GDM1 (cell line): Measurements from ENCODE around the gene OSBPL2.

ENCODE experiments used
- DNase-seq: peaks from one replicate; lab custom pipeline; 2025; lab: John Stamatoyannopoulos, UW

Gene OSBPL2

DNA sequence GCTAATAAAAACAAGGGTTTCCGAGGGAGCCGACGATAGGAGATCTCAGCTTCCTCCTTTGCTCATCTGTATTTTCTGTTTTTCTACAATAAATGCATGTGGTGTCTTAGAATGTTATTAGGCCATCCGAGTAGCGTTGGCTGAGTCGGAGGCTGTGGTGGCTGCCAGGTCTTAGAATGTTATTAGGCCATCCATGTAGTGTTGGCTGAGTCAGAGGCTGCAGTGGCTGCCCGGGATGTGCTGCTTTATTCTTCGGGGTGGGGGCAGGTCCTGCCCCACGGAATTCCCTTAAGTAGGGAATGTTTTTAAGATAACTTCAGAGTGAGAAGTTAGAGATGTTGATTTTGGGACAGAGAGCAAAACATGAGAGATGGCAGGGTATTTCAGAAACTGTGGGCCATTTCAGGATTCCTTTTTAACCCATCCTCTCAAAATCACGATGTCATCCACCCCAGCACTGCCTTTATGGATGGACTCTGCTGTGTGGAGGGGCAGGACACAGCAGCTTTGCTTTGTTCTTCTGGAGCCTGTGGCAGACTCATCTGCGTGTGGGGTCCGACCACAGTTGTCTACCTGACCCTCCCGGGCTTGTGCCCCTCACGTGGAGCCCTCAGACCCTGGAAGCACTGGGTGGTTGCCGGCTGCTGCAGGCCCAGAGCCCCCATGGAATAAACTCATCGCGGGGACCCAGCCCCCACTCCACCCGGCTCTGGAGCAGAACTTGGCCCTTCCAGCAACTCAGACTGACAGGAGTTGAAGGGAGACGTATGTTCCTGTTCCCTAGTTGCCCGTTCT, 20.4 kb downstream of the OSBPL2 start:
- no peak for DNase-seq

DNA sequence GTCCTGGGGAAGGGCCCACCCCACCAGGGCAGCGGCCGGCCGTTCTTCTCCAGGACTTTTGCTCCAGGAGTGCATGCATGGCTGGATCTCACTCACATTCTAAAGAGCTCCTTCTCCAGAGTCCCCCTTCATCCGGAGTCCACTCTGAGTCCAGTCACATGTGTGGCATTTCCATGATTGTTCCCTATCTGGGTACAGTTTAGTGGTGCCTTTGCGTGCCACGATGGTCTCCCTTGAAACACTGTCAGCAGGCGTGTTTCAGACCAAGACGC, 20.9 kb downstream of the OSBPL2 start:
- no peak for DNase-seq

DNA sequence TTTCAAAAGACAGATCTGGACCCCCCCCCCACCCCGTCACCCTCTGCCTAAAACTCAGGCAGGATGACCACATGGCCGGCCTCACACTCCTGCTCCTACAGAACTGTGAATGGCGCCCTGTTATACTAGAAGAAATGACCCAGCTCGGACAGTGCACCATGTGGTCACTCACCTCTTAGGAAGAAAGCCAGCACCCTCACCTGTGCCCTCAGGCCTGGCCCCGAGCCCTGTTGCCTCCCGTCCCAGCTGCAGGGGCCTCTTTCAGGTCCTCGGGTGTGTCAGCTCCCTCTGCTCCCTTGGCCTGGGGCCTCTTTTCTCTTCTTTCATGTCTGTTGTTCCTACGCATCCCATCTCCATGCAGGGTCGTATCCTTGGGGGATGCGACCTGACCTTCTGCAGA, 23.7 kb downstream of the OSBPL2 start:
- DNase-seq, result no peak

DNA sequence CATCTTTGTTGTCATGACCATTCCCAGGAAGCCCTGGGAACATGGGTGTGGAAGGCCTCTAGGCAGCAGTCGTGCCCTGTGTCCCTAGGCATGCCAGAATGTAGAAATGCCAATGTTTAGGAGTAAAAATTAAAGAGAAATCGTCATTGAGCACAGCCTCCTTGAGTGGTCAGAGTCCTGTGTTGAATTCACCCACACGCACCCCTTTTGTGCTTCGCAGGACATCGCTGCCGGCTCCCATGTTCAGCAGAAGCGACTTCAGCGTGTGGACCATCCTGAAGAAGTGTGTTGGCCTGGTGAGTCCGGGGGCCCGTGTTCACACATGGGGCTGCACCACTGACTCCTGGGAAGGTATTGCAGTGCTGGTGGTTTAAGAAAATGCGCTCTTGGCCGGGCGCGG, 25.1 kb downstream of the OSBPL2 start:
- DNase-seq, result no peak

DNA sequence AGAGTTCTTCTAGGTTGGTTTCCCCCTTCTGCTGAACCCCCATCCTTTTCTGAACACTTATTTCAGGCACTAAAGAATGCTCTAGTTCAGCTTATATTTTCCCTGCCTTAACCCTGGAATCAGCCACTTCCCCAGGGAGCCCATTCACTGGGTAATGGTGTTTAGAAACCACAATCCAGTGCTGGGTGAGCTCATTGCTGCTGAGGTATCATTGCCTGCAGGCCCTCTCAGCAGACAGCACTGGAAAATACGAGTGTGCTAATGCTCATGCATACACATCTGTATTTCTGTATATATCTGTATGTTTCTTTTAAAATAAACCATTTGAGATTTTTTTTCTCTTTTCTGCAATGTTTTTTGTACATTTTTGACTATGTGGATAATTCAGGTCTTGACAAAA, 27.0 kb downstream of the OSBPL2 start:
- no peak for DNase-seq

DNA sequence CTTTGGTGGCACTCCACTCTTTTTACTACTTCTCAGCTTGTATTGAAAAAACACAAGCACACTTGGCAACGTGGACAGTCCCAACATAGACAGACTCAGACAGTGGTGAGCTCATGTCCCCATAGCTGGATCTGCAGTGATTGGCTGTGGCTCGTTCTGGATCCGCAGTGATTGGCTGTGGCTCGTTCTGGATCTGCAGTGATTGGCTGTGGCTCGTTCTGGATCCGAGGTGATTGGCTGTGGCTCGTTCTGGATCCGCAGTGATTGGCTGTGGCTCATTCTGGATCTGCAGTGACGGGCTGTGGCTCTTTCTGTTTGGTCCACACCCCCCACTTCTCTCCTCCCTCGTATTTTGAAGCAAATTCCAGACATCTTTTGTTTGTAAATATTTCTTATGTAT, 28.0 kb downstream of the OSBPL2 start:
- no peak for DNase-seq

DNA sequence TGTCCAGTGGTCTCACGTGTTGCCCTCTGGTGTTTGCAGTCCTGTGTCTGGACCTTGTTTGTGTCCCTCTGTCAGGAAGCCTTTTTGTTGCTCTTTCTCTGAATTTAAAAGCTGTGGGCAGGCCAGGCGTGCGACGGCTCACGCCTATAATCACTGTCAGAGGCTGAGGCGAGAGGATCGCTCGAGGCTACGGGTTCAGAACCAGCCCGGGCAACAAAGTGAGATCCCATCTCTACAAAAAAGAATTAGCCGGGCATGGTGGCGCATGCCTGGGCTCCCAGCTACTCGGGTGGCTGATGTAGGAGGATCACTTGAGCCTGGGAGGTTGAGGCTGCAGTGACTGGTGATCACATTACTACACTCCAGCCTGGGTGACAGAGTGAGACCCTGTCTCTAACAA, 28.5 kb downstream of the OSBPL2 start:
- no peak for DNase-seq

DNA sequence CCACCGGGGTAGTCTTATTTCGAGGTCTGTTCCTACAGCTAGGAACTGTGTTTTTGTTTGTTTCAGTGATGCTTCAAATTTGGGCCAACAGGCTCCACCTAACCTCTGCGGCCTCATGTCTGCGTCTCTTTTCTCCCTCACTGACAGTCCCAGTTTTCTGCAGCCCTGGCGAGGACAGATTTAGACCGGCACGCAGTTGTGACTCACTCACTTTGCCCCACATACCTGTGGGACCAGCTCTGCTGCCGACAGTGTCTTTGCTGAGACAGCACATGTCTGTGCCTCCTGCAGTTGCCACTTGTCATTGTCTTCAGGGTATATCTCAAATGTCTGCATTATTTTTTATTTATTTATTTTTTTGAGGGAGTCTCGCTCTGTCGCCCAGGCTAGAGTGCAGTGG, 29.2 kb downstream of the OSBPL2 start:
- no peak for DNase-seq

DNA sequence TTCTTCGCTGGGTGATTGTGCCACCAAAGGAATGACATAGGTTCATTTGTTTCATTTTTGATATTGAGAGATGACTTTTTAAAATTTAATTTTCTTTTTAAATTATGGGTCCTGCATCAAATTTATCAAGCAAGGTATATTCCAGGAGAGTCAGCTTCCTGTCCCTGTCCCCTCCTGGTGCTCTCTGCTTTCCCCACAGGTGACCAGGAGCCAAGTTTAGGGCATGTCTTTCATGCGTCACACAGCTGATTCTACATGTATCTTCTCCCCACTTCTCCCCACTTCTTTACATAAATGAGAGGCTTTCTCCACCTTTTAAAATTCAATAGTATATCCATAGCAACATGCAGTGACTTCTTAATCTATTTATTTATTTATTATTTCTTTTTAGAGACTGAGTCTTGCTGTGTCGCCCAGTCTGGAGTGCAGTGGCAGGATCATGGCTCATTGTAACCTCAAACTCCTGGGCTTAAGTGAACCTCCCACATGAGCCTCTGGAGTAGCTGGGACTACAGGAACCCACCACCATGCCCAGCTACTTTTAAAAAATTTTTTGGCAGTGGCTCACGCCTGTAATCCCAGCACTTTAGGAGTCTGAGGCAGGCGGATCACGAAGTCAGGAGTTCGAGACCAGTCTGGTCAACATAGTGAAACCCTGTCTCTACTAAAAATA, 30.0 kb downstream of the OSBPL2 start:
- no peak for DNase-seq

DNA sequence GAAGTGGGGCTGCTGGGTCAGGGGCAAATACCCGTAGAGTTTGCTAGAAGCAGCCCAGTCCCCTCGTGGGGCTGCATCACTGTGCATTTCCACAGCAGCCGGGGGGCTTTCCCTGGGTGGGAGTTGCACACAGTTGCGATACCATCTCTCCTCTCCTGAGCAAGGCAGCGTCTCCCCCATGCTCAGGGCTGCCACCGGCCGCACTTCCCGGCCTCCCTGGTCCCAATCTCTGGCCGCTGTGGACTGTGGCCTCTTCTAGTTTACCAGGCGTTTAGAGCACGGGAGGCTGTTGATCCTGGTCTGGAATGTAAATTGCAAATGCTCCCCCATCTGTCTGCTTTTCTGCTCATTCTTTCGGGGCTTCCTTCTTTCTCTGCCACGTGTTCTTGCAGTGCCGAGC, 31.1 kb downstream of the OSBPL2 start:
- no peak for DNase-seq

DNA sequence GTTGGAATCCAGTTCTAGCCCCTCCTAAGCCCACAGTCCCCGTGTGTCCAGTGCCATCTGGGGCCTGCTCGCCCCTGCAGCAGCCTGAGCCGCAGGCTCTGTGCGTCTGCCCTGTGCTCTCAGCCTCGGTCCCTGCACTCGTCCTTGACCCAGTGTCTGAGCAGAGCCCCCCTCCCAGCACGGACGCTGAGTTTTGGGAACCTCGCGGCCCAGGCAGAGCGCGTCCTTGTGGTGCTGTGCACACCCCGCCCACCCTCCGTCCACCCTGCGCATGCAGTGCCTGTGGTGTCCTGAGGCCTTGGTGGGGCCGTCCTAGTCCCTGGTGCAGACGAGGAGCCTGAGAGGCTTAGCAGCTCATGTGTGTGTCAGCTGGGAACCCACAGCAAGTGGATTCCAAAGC, 31.6 kb downstream of the OSBPL2 start:
- no peak for DNase-seq

DNA sequence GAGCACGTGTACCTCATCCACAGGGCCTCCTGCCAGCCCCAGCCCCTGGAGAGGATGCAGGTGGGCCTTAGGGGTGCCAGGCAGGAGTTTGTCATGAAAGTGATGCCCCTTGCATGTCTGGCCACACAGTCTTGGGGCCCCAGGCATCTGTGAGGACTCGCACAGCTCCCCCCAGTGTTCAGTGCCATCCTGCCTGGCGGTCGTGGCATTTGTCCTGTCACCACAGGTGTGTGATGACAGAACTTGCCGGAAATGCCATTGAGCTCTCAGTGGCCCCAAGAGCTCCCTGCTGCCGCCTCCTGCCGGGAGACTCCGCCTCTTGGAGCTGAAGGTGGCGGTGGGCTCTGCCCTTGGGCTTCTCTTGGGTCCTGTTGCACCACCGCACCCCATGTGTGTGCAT, 33.9 kb downstream of the OSBPL2 start:
- no peak for DNase-seq

DNA sequence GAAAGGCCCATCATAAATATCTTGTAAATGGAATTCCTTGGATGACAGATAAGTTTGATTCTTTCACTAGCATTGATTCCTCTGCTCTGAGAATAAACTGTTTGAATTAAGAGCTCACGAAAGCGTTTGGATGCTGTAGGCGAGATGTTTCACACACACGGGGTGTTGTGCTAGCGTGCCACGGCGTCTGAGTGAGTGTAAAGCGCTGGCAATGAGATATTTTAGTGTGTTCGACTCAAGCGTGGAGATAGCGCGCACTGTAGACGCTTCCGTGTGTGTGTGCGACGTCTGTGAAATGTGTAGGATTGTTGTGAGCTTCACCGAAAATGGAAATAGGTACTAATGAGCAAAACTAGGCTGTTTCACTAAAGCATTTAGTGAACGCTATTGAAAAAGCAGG, 35.1 kb downstream of the OSBPL2 start:
- no peak for DNase-seq

DNA sequence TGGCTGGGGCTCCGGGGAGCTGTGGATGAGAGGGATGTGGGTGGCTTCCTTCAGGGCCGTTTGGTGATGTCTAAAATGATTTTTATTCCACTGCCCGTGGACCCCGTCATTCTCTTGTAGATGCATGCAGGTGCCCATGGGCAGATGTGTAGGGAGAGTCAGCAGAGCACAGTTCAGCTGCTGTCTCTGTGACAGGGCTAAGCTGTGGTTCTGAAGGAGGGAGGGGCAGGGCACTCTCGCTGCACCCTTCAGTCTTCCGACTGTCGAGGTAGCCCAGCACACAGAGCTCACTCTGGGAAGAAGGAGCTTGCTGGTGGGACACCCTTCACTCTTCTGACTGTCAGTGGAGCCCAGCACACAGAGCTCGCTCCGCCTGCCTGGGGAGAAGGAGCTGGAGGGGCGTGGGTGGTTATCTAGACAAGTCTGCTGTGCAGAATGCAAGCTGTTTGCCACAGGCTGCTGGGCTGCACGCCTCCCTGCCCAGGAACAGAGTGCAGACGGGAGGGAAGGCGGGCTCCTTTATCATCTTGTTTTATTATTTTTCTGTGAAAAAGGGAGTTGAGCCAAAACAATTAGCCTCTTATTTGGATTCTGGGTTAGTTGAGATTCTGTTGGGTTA, 36.1 kb downstream of the OSBPL2 start:
- DNase-seq, result no peak

DNA sequence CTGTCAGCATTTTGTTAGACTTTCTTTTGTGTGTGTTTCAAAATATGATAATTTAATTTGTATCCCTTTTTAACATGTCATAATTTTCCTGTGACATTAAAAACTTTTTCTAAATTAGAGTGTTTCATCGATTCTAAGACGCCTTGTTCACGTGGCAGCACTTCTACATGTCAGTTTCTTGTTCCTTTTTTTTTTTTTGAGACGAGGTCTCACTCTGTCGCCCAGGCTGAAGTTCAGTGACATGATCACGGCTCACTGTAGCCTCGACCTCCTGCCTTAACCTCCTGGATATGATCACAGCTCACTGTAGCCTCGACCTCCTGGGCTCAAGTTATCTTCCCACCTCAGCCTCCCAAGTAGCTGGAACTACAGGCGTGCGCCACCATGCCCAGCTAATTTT, 36.9 kb downstream of the OSBPL2 start:
- DNase-seq, result no peak

DNA sequence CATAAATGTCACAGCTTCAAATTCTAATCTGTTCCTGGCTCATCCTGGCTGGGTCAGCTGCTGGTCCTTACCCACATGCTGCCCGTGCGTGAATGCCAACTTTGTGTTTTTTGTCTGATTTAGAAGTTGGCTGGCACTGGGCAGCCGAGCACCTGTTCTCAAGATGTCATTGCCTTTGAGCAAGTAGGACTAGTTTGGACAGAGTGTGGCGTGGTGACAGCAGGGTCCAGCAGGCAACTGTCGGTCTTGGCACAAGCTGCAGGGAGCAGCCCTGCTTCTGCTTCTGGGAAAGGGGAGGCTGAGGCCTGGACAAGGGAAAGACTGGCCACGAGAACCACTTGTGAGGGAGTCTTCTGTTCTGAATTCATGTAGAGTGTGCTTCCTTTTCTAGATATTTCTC, 38.1 kb downstream of the OSBPL2 start:
- no peak for DNase-seq

DNA sequence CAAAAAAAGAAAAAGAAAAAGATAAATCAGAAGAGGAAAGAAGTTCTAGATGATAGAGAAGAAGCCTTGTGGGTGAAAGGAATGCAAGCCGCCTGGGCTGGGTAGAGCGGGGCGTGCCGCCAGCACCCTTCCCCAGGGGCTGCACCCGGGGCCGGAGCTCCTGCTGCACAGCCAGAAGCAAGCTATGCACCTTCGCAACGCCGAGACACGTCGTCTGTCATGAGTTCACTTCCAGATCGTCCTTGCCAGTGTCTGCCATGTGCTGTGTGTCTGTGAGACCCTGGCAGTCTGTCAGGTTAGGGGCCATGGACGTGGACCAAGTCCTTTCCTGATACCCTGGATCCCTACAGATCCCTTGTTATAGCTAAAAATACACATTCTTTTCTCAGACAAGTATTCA, 38.9 kb downstream of the OSBPL2 start:
- no peak for DNase-seq

DNA sequence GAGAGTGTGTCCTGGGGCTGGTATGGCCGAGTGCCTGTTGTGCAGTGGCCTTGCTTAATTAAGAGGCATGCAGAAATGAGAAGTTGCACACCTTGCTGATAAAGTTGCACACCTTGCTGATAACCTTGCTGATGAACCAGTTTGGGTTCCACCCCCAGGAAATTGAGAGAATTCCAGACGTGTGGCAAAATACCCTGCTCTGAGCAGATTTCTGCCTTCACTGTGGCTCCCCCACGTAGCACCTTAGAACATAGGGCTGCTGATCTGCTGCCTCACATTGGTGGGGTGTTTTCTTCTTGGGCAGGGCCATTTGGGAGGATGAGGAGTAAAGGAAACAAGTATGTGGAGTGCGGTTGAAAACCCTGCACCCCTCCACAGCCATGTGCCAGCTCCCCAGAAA, 42.0 kb downstream of the OSBPL2 start:
- DNase-seq, result no peak

DNA sequence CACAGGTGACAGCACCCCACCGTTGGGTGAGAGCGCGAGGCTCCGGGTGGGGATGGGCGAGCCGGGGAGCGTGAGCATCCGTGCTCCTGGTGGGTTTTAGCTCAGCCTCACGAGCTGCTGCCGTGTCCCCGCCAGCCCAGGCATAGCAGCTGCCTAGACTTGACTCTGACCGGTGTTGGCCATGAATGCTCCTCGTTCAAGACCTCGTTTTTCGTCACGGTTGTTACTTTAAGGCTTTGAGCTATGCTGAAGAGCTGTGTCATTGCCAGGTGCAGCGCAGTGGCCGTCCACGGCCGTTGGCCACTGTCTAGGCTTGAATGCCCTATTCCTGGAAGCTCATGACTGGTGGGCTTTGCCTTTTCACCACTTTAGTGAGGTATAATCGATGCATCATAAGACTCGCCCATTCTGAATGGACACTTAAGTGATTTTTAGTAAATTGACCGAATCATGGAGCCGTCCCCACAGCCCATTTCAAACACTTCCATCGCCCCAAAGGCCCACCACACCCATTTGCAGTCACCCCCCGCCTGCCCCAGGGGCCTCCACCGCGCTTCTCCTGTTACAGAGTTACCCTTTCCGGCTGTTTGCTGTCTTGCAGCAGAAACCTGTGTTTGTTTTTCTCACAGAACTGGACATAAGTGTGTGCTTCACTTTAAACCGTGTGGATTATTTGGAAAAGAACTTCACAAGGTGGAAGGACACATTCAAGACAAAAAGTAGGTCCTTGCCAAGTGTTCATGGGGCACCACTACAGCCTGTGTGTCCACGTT, 43.0 kb downstream of the OSBPL2 start:
- DNase-seq, result no peak

DNA sequence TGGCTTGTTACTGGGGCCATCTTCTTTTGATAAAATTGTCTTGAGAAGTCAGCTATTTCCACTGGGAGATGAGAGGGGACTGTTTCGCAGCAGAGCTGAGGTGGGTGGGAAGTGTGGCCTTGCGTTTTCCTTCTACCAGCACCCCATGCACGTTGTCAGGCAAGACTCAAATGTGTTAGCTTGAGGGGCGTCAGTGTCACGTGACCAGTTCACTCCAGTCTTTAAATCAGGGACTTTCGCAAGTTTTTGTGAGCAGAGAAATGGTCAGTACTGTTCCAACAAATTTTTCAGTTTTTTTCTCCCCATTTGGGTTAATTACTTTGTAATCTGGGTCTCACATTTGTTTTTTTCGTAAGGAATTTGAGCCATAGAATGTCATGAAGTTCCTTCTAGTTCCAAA, 43.8 kb downstream of the OSBPL2 start:
- DNase-seq, result no peak

DNA sequence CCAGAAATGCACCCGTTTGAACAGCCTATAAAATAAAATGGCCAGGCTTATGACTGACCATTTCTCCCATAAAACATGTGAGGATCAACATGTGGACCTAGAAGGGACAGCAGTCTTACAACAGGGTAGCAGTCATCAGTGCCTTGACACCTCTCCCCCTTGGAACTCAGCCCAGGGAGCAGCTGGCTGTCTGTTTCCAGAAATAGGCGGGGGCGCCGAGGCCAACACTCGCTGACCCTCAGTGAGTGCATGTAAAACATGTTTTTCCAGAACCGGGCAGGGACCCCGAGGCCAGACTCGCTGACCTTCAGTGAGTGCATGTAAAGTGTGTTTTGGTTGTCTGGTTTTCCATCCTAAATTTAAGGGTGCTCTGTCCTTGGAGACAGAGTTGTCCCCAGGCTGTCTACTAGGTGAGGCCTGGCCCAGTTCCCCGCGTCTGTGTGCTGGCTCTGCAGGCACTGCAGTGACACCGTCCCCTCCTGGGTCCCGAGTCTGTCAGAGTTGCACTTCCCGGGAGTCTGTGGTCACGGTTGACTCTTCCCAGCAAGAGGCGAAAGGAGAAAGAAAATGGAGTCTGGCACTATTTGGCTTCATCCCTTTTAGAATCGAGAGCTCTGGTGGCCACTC, 44.7 kb downstream of the OSBPL2 start:
- no peak for DNase-seq

DNA sequence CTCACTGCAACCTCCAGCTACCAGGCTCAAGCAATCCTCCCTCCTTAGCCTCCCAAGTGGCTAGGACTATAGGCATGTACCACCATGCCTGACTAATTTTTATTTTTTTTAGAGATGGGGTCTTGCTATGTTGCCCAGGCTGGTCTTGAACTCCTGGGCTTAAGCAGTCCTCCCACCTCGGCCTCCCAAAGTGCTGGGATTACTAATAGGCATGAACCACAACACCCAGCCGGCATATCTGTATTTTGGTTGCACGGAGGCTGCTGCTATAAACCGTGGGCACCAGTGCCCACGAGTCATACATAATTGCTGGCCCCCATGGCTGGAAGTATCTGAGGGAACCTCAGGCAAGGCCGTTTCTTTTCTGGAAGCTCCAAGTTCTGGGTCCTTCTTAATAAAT, 46.1 kb downstream of the OSBPL2 start:
- no peak for DNase-seq

DNA sequence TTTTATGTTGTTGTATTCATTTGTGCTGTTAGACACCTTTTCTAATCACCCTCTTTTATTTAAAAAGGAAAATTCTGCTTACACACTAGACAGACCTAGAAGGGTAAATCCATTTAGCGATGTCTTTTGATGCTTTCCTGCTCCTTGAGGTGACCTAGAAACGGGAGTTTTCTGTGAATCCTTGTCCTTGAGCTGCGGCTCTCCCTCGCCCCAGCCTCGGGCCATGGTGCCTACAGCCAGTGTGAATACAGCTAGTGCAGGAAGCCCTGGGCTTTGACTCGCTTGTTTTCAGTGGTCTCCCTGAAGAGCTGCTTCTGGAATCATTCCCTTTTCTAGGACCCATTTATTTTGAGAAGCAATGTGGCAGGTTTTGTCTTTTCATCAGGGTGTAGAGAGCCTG, 46.8 kb downstream of the OSBPL2 start:
- DNase-seq, result no peak
